Measurements from ENCODE around the gene ELAC2.

GRCh38 chr17:13010959-13011358 is 6.9 kb downstream of the ELAC2 start:
- TF ChIP-seq POLR2A (IDR thresholded peaks at IDR 0.05) (no peak), CTCF (IDR thresholded peaks at IDR 0.05) (no peak)
